NCI-H748 (cell line): Measurements from ENCODE around the gene LEMD2.

Experiments used
- DNase-seq: peaks from one replicate; lab custom pipeline; 2025; ENCODE audit not compliant: unreplicated experiment; lab: John Stamatoyannopoulos, UW

Gene LEMD2

DNA sequence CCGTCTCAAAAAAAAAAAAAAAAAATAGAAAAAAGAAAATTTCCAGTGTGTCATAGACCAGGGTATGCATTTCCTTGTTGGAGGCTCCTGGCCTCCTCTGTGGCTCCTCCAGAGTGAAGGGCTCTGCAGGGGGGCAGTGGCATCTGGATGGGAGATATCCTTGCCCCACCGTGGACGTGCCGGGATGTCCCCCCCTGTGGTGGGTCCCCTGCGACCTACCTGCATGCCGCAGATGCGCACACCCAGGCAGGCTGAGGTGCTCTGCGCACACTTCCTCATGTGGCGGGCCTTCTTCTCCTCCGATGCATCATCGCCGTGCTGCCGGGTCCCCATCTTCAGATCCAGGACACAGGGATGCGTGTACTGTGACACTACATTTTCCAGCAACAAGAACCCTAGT, 63.7 kb downstream of the LEMD2 start:
- no peak for DNase-seq

DNA sequence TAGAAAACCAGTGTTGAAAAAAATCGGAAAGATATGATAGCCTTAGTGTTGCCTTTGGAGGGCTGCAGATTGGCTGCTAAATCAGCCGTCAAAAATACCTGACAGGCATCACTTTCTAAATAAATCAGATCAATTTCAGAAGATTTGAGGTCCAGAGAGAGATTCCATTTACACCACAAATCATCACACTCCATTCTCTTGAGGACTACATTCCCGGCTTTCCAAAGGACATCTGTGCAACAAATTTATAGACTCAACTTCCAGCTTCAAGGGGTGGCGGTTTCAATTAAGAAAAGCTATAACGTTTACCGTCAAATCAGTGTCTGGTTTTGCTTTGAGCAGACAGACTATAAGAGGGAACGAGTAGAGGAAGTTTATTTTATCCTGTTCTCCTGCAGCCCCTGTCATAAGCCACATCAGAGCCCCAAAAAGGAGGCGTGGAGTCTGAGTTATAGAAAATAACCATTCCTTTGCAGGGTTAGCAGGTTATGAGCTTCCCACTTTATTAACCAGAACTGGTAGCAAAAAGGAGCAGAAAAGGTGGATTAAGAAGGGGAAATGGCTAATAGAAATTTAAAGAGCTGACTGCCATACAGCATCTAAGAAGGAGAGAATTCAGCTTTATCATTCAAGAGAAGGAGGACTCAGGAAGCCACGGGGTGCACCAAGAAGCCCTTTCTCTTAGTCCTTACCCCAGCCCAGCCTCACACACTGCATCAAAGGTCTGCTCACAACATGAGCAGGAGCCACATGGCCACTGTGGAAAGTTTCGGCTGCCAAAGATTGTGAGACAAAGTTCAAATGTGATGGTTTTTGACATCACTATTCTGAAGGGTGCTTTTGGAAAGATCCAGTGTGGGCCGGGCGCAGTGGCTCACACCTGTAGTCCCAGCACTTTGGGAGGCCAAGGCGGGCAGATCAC, 64.6 kb downstream of the LEMD2 start:
- DNase-seq: no peak

DNA sequence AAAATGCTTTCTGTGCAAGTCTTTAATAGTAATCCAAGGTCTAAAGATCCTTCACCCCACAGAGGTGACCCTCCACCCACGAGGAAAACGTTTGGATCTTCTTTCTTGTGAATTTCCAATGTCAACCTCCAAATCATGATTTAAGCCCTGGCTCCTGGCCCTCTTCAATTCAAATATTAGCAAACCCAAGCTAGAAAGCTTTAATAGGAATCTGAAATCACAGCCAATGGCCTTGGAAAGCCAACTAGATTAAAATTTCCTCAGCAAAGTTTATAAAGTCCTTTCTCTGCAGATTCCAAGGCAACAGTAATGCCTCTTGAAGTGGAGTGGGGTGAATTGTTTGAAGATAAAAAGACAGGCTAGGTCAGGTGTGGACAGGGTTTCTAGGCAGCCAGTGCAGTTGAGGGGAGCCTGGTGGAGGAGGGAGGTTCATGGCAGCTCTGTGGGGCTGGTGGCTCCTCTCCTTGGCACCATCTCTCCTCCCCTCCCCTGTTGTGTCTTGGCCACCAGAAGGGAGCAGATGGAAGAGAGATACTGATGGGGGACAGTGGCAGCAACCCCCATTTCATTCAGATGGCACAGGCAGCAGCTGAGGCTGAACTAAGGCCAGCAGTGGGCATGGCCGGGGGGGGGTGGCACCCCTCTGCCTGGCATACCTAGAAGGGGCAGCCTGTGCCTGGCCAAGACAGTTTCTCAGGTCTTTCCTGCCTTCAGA, 65.4 kb downstream of the LEMD2 start:
- no peak for DNase-seq

DNA sequence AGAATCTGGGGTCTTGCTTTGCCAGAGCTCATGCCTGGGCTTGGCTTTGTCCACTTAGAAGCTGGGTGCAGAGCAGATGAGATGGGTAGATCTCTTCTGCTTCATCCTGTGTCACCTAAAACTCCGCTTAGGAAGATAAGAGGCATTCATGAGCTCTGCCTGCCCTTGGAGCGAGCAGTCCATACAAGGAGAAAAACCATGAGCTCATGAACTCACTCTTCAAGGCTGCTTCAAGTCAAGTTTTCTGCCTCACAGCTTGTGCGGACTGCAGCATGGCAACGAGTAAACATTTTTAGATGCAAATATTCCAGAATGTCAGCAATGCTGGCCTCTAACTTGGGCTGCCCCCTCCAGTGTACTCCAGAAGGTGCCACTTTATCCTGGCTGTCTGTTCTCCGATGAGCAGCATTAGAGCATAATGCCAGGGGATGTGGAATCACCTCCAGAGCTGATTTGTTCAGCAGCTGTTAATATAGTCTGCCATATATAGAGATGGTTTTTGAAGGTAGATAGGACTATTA, 66.8 kb downstream of the LEMD2 start:
- no peak for DNase-seq

DNA sequence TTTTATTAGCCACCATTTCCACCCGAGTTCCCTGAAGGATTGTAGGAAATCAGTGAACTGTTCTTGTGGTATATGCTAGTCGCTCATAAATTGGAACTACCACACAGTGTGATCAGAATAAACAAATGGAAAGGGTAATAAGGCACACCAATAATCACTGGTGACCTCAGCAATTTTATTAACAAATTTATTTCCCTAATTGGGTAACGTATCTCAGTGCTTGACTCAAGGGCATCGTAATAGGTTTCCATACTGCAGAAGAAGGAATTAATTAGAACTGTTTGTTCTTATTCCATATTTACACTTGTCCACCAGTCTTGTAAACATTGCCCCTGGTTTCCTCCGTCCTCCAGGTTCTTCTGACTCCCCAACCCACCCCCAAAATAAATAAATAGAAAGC, 67.4 kb downstream of the LEMD2 start:
- no peak for DNase-seq
